Activated T-helper 1 cell treated with anti-CD3 and anti-CD28 coated beads, Interleukin-2, amount 50 U/mL, for 16 hours (primary cell): ENCODE results near the gene CHD1.
"Not testable (repeated sequence)": the region's sequence is repeated elsewhere in the genome, so short reads cannot be mapped to it uniquely, and the experiment has no call there.

Source experiments
- DNase-seq, 2 donors: peaks; one replicate each; pipeline ENCODE4 v3.0.0-alpha.2; 2020; ENCODE audit warnings: low read depth in 1 of 2, low spot score in 1 of 2

The CHD1 gene

DNA sequence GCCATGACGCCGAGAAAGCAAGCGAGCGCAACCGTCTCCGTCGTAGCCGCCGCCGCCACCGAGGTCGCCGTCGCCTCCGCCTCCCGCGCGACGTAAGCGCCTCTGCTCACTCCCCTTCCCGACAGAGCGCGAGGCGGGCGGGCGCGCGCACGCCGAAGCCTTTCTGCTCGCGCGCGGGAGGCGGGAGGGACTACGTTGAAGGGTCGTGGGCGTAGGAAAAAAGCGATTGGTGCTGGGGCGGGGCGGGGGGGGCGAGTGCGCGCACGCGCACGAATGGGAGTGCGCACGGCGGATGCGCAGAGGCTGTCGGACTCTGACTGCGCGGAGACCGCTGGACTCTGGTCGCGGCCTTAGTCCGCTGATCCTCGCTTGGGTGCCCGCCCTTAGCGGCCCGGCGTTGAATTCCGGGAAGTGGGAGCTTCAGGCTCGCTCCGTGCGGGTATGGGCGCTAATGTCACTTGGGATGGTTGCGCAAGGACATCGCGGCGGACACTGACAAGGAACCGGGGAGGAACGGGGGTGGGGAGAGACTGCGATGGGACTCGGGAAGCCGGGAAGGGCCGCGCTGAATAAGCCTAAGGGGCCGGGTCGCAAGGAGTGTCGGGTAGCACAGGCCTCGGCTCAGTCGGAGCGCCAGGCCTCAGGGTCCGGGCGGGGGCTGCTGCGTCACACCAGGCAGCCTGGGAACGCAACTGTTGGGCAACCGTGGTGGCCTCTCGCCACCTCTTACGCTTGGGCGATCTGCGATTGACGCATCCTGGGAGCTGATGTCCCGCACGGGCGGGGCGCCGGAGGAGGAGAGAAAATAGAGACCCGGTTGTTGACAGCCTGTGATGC is at the start of gene CHD1:
TSS of gene CHD1 (minus strand) at position 135 of the 837 bp plus-strand sequence. CDS start 2,621 bp downstream, outside the sequence.
- peak; percentile 90 to 94 for DNase-seq

DNA sequence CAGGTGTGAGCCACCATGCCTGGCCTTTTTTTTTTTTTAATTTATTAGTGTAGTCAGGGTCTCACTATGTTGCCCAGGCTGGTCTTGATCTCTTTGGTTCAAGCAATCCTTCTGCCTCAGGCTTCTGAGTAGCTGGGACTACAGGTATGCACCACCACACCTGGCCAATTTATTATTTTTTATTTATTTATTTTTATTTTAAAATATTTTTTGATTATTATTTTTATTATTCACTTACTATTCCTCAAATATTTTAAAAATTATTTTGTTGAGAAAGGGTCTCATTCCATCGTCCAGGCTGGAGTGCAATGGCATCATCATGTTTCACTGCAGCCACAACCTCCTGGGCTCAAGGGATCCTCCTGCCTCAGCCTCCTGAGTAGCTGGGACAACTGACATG is 49.7 kb upstream of the CHD1 start:
- DNase-seq: no peak

DNA sequence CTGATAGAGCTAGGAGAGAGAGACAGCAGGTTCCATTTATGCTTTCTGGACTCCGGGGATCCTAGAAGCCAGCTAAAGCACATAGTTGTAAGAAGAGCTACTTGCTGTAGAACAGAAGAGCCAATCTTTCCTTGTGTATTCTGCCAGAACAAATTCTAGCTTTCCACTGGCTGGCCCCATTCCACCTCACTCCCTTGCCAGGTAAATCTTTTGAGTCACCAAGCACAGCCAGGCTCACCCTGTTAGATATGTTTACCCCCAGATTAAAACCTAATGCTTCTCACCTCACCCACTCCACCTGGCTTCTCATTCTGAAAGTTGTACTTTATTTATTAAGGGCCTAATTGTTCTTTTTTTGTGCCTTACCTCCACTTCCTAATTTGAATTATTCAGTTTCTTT is 48.9 kb upstream of the CHD1 start:
- no peak for DNase-seq

DNA sequence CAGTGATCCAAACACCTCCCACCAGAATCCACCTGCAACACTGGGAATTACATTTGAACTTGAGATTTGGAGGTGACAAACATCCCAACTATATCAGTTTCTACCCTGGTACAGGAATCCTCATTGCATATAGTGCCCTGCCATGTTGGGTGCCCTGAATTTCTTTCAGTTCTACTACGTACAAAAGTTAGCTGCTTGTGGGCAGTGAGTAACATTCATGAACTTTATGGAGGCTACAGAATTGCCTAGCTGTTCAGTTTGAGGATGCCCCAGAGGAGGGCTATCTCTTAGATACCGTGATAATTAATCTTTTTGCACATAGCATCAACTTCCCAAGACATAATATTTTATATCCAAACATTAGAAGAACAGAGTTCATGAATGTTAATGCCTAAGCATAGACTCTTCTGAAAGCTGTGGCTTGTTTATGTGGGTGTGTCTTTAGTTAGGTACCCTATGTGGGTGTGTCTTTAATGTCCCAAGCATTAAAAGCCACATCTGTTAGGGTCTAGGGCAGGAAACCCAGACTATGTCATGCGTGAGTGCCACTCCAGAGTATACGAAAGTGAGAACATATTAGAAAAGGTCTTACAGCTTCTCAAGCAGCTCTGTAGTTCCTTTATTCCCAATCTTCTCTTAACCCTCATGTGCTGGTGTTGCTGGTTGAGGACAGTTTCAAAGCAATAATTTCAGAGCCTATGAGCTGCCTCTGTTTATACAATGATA is 47.0 kb upstream of the CHD1 start:
- no peak for DNase-seq

DNA sequence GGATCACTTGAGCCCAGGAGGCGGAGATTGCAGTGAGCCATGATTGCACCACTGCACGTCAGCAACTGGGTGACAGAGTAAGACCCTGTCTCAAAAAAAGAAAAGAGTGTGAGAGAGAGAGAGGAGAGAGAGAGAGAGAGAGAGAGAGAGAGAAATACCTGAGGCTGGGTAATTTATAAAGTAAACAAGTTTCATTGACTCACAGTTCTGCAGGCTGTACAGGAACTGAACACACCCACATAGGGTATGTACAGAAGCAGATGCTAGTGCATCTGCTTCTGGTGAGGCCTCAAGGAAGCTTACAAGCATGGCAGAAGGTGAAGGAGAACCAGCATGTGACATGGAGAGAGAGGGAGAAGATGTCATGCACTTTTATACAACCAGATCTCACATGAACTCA is 46.4 kb upstream of the CHD1 start:
- DNase-seq: no peak

DNA sequence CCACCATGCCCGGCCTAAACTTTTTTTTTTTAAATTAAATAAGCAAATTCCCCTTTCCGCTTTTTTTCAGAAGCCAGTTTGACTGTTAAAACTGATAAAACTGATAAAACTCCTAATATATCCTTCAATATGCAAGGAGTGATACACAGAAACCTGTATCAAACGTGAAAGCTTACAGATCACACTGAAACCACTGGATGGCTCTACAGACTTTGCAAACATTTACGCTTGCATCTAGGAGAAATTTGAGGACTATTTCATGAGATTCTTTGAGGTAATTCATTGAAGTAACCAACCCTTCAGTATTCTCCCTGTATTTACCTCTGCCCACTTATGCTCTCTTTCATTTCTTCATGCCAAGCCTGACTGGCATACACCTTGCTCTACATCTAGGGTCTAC is 40.6 kb upstream of the CHD1 start:
- DNase-seq: no peak

DNA sequence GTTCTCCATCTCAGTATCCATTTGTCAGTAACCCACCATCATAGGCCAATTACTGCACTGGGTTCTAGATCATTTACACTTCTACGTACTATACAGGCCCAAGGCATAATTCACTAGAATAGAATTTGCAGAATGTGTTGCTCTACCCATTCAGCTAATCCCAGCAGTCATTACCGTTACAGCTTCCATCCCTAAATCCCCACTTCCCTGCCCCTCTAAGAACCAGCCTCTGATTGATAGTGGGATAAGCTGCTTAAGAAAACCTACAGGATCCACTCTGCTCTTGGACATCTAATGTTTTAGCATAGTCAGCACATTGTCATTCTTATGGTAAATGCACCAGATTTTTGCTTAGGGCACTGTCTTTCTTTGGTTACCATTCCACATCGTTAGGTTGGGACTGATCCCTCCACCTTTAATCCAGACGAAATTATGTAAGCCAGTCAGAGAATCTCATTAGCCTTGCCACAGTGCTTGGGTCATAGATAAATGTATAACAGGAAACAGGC is 39.3 kb upstream of the CHD1 start:
- DNase-seq: no peak

DNA sequence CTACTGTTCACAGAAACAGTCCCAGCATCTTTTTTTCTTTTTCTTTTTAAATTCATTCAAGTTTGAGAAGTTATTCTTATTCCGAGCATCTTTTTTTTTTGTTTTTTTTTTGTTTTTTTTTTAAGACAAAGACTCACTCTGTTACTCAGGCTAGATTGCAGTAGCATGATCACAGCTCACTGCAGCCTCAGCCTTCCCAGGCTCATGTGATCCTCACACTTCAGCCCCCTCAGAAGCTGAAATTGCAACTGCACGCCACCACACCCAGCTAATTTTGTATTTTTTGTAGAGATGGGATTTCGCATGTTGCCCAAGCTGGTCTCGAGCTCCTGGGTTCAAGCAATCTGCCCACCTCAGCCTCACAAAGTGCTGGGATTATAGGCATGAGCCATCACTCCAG is 36.4 kb upstream of the CHD1 start:
- no peak for DNase-seq

DNA sequence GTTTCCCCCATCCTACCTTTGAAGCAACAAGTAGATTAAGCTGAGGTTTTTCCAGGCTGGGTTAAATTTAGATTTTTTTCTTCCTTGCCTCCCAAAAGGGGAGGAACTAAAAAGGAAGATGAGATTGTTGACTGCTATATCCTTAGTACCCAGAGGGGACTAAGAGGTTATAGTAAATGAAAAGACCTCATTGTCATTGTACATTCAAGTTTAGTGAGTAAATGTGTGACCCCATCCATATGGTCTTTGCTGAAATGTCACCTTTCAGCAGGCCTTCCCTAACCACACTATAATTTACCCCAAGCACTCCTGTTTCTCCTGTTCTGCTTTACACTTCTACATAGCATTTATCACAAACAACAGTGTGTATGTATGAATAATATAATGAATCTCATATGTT is 35.8 kb upstream of the CHD1 start:
- no peak for DNase-seq

DNA sequence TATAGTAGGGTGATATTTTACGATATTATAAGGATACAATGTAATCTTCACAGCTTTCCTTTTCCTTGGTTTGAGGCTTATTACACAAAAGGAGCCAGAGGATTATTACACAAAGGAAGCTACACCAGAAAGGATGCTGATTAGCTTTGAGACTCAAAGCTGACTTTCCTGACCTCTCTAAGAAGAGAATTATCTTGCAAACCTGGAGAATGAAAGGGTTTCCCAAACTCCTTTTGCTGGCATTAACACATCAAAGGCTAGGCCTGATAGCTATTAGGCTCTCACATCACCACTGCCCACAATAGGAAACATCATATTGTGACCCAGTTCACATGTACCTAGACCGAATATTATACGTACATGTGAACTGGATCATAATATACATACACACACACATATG is 34.2 kb upstream of the CHD1 start:
- DNase-seq: no peak

DNA sequence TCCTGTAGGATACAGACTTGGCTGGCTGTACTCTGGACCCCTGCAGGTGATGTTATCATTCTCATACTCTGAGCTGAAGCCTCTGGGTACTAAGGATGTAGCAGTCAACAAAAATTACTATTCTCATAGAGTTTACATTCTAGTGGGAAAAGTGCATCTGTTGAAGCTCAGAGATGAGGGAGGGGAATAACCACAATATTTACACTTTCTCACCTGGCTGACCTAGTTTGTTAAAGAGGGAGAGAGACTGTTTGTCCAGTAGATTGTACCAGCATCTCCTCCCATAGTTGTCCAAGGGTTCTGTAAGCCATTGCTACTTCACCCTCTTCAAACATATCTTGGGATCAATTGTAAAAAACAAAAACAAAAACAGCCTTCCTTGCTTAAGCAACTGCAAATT is 33.8 kb upstream of the CHD1 start:
- no peak for DNase-seq

DNA sequence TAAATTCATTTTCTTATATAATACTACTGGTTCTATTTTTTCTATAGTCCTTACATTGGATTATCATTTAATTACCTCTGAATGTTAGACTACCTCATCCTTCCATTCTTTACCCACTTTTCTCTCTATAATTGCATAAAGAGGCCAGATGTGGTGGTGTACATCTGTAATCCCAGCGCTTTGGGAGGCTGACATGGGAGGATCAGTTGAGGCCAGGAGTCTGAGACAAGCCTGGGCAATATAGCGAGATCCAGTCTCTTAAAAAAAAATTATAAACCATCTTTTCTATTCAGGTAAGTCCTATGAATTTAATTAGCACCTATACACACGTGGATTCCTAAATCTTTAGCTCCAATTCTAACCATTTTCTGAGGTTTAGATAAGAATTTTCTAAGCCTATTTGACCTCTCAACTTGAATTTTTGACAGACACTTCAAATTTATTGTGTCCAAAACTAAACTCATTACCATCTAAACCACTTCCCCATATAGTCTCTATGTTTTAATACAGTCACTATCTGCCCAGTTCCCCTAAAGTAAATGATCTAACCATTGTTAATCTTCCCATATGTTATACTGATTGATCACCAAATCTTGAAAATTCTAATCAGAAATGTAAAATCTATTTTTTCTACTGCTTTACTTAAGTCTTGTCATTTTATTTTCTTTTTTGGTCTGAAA is 33.0 kb upstream of the CHD1 start:
- DNase-seq: no peak

DNA sequence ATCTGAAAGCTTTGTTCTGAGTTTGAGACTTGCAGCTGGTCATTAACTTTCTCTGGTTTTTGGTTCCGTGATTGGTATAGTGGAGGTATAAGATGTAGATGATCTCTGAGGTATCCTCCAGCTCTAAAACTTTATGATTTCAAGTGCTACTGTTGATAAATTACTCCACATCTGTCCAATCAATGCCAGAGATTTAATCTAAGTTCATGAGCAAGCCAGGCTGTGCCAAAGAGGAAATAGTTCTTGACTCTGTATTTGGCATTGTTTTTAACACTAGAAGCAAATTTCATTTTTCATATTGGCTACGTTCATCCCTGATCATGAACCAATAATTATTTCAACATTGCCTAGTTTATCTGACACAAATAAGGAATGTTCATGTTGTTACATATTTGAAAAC is 28.5 kb upstream of the CHD1 start:
- no peak for DNase-seq

DNA sequence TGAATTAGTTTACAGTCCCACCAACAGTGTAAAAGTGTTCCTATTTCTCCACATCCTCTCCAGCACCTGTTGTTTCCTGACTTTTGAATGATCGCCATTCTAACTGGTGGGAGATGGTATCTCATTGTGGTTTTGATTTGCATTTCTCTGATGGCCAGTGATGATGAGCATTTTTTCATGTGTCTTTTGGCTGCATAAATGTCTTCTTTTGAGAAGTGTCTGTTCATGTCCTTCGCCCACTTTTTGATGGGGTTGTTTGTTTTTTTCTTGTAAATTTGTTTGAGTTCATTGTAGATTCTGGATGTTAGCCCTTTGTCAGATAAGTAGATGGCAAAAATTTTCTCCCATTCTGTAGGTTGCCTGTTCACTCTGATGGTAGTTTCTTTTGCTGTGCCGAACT is 27.1 kb upstream of the CHD1 start:
- DNase-seq: not testable (repeated sequence)

DNA sequence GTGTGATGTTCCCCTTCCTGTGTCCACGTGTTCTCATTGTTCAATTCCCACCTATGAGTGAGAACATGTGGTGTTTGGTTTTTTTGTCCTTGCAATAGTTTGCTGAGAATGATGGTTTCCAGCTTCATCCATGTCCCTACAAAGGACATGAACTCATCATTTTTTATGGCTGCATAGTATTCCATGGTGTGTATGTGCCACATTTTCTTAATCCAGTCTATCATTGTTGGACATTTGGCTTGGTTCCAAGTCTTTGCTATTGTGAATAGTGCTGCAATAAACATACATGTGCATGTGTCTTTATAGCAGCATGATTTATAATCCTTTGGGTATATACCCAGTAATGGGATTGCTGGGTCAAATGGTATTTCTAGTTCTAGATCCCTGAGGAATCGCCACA is 26.7 kb upstream of the CHD1 start:
- DNase-seq: not testable (repeated sequence)

DNA sequence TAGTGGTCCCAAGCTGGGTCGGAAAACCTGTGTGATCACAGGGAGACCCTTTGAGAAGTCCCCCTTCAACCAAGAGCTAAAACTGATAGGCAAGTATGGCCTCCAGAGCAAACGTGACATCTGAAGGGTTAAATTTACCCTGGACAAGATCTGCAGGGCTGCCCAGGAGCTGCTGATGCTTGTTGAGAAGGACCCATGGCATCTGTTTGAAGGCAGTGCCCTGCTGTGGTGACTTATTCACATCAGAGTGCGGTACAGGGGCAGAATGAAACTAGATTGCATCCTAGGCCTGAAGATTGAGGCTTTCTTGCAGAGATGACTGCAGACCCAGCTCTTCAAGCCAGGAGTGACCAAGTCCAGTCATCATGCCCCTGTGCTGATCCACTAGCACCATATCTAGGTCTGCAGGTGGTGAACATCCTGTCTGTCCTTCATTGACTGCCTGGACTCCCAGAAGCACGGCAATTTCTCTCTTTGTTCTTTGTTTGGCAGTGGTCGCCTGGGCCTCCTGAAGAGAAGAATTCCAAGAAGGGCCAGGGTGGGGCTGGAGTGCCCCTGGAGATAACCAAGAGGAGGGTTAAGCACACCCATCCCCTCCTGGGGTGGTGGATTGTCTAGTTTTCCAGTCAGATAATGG is 25.7 kb upstream of the CHD1 start:
- no peak for DNase-seq

DNA sequence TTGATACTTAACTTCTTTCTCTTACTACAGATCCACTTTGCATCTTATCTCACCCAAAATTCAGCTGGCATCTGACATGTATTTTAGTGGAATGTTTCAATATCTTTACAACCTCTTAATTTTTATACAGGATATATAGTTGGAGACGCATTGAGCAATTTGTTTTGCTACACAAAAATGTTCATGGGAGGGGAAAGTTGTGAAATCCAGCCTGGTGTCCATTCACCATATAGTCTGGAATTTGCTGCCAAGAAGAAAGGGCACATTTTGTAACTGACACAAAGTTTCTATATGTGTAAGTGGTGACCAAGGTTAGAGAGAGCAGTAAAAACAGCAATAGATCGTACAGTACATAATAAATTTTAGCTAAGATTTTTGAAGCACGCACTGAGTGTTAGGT is 14.0 kb upstream of the CHD1 start:
- DNase-seq: no peak

DNA sequence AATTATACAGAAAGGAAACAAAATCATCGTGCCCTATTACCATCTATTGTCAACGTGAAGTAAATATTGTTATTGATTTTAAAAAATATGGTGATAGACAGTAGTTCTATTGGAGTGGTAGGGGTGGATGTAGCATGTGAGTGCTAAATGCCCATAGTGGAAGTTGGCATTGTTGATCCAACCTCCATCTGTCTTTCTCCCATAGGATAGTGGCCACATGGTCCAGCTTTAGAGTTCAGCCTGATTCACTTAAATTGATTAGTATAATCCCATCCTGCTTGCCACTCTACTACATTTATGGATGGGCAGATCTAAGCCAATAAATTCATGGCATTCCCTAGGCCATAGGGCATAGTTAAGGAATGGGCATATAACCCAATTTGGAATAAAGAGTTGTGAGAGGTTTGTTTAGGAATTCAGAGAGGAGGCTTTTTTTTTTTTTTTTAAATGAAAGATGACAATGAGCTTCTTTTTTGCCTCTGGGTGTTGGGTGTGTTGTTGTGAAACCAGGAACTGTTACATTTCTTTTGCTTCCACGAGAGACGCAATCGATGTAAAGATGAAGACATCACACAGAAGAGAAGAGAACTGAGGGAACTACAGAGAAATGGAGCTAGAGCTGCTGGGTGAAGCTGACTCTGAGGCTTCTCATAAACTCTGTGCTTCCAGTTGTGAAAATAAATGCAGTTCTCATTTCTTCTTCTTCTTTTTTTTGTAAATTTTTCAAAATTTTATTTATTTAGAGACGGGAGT is 12.5 kb upstream of the CHD1 start:
- no peak for DNase-seq

DNA sequence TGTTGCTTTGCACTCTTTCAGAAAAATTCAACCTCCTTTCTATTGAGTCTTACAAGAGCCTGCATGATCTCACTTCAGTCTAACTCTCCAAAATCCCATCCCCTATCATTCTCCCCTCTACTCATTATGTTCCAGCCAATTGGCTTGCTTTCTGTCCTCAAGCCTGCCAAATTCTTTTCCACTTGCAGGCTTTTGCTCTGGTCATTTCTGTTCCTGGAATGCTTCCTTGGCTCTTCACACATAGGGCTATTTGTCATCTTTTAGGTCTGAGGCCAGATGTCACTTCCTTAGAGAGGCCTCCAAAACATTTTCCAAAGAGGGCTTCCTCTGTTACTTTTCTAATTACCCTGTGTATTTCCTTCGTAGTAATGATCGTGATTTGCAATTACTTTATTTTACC is 11.8 kb upstream of the CHD1 start:
- DNase-seq: no peak

DNA sequence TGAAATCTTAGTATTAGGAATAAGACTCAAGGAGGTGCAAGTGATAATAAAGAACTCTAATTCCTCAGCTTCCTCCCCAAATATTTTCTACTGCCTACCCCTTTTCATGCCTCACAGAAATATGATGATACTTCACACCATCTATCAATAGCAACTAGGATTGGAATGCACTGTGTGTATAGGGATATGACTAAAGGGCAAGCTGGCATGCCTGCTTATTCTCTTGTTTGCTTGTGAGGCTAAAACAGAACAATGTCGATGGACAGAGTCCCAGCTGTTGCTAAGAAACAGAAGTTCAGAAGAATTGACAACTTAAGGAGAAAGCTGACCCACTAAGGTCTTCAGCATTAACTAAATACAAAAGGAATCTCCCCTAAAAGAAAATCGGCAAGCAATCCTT is 9.7 kb upstream of the CHD1 start:
- DNase-seq: no peak
